ENCODE results near the gene LRP2BP. TPM values are rescaled to one million over a fixed set of nuclear protein-coding genes. Genes with fewer than 3 reads are reported as not detected.

LRP2BP gene
- total RNA-seq, 1 experiment from 2014 or later, result 0.33 TPM

GRCh38 chr4:185416955-185417354 is 21.2 kb upstream of the LRP2BP start:
- peaks cover 5% of the 10 kb centered on the region for H3K9me3 Mint-ChIP-seq
- ChIA-PET POLR2A (no interaction called here), CTCF (no interaction called here)
- DNase-seq (ENCODE audit: low spot score), result no peak
- peaks cover 25% of the 10 kb centered on the region for H3K36me3 Mint-ChIP-seq
- no peaks in the 10 kb centered on the region for H3K27me3 Mint-ChIP-seq (ENCODE audit: low read depth)
- ATAC-seq, result no peak
- no peak overlapping the region for H3K27ac Mint-ChIP-seq
- TF ChIP-seq ERG (CRISPR knock-in tag; IDR thresholded peaks at IDR 0.05) (no peak), NFE2L1 (CRISPR knock-in tag; IDR thresholded peaks at IDR 0.05) (no peak), ATF1 (CRISPR knock-in tag; IDR thresholded peaks at IDR 0.05) (no peak), AFF4 (CRISPR knock-in tag; IDR thresholded peaks at IDR 0.05; ENCODE audit: borderline replicate concordance) (no peak), ZNF512 (CRISPR knock-in tag; IDR thresholded peaks at IDR 0.05; ENCODE audit: borderline replicate concordance) (no peak)
- no peak overlapping the region for H3K4me3 Mint-ChIP-seq
- no peaks in the 10 kb centered on the region for H3K4me1 Mint-ChIP-seq

GRCh38 chr4:185412412-185412811 is 16.7 kb upstream of the LRP2BP start:
- Mint-ChIP-seq H3K9me3 (peaks cover 7% of the 10 kb centered on the region), H3K27me3 (ENCODE audit: low read depth) (no peaks in the 10 kb centered on the region; the same call in 1 of the 2 replicates), H3K4me1 (no peaks in the 10 kb centered on the region), H3K27ac (no peak overlapping the region), H3K36me3 (peaks cover 22% of the 10 kb centered on the region), H3K4me3 (no peak overlapping the region)
- ATAC-seq, result no peak
- POLR2A ChIA-PET, result no interaction called here
- no peak for DNase-seq (ENCODE audit: low spot score)
- CTCF ChIA-PET, result no interaction called here
- TF ChIP-seq ZNF512 (CRISPR knock-in tag; IDR thresholded peaks at IDR 0.05; ENCODE audit: borderline replicate concordance), result no peak
- no peak for TF ChIP-seq ZSCAN18 (CRISPR knock-in tag; IDR thresholded peaks at IDR 0.05)
- no peak for TF ChIP-seq TEAD1 (CRISPR knock-in tag; IDR thresholded peaks at IDR 0.05)
- no peak for TF ChIP-seq ZNF232 (CRISPR knock-in tag; IDR thresholded peaks at IDR 0.05)
- TF ChIP-seq NR2C2 (CRISPR knock-in tag; IDR thresholded peaks at IDR 0.05), result no peak
- no peak for TF ChIP-seq ZNF425 (CRISPR knock-in tag; conservative IDR thresholded peaks at IDR 0.05)
- TF ChIP-seq CBFB (CRISPR knock-in tag; IDR thresholded peaks at IDR 0.05; ENCODE audit: low read depth), result no peak
- TF ChIP-seq ELF4 (CRISPR knock-in tag; IDR thresholded peaks at IDR 0.05; ENCODE audit: low read depth), result no peak
- no peak for TF ChIP-seq USF1 (CRISPR knock-in tag; IDR thresholded peaks at IDR 0.05)
- no peak for TF ChIP-seq NR1H2 (CRISPR knock-in tag; IDR thresholded peaks at IDR 0.05)
- TF ChIP-seq ETV6 (CRISPR knock-in tag; IDR thresholded peaks at IDR 0.05), result no peak
- no peak for TF ChIP-seq SP1 (CRISPR knock-in tag; conservative IDR thresholded peaks at IDR 0.05)

Measured in WTC11 (cell line).